Pancreas (tissue), 10 donors: ENCODE results near the gene TBC1D9. TPM values are rescaled to one million over a fixed set of nuclear protein-coding genes. Genes with fewer than 3 reads are reported as not detected.

Experiments
- ATAC-seq, 4 donors: fragments of 200-7000 bp; cut with Tn5 transposase; one replicate each; pipeline versions ENCODE4 v1.8.0 to v1.9.1; 2020; ENCODE audit warnings: mild to moderate bottlenecking in 4 of 4, moderate library complexity in 4 of 4
- DNase-seq, 6 donors: peaks; one replicate each; pipeline ENCODE4 v3.0.0-alpha.2; 2020
- FAIRE-seq: peaks from 2 replicates; lab custom pipeline; 2012; peaks lifted over from hg19 to GRCh38; lab: Jason Lieb, UNC
- H3K27ac ChIP-seq, 4 donors: fragments of 200-600 bp; sonication (generic); 1 replicate in 3 of 4; 2 replicates in 1 of 4; pipeline versions ENCODE4 v1.5.0 to v1.8.0; 2020
- H3K27me3 ChIP-seq, 4 donors: fragments of 200-600 bp; one replicate each; pipeline ENCODE4 v1.8.0; 2021
- H3K36me3 ChIP-seq, 3 donors: fragments of 200-600 bp; sonication (generic) in 1 of 3; one replicate each; pipeline versions ENCODE4 v1.5.0 to v1.8.0; 2020 to 2021
- H3K4me1 ChIP-seq, 3 donors: fragments of 200-600 bp; one replicate each; pipeline ENCODE4 v1.8.0; 2021
- H3K4me3 ChIP-seq, 4 donors: fragments of 200-600 bp; sonication (generic) in 2 of 4; one replicate each; pipeline versions ENCODE4 v1.5.0 to v1.8.0; 2020 to 2021
- H3K9me3 ChIP-seq, 4 donors: fragments of 200-600 bp; one replicate each; pipeline ENCODE4 v1.8.0; 2021
- CTCF ChIP-seq, 4 donors: fragments of 200-600 bp; sonication (generic) in 3 of 4; IDR thresholded peaks; one replicate each; pipeline versions ENCODE4 v1.5.0 to v1.8.0; 2021; ENCODE audit warnings: antibody characterized with exemption in 4 of 4
- WGBS, 2 donors: extraction: QIAGEN DNeasy Blood & Tissue Kit; methylation state at CpG; one replicate each; pipeline ENCODE4 v1.1.7; 2013; 5-methylcytosine and 5-hydroxymethylcytosine counted together
- intact Hi-C, 3 donors: fragments of 100-400 bp; cut with DNase I; formaldehyde crosslinking; loops; one replicate each; pipeline versions ENCODE4 v1.11.1 to v1.14.2; 2022
- polyA plus RNA-seq, 2 donors: library from polyadenylated mRNA; stranded (reverse); fragments of 200-250 nt; gene quantifications; one replicate each; pipeline ENCODE4 v1.2.3, GENCODE V29; 2013
- total RNA-seq, 6 donors: library from RNA; stranded (reverse); fragmentation: NEBNext Ultra II Directional in 4 of 6; extraction: Animal tissue kit (Norgen Biotek cat#: 25700) in 4 of 6; gene quantifications; one replicate each; pipeline versions ENCODE4 v1.2.1 to v1.2.4, GENCODE V29; 2021 to 2023
- donor health status: healthy with polysubstance abuse.
- donor health status: DM: no; HTN: no; CAD: no; lungs with moderate emphysema.
- donor health status: DM: no; HTN: no; CAD: no.
- donor health status: control.
- donor health status: control.
- donor health status: Bipolar disorder and iron deficiency.
- donor health status: DM: yes; HTN: yes; CAD: no.
- donor health status: DM: no; HTN: no; CAD: no.
- donor health status: DM: no; HTN: no; CAD: no.
- donor health status: DM: yes; HTN: yes; CAD: no.

The TBC1D9 gene
- total and polyA plus RNA-seq, 8 donors, result 5.3 to 17.9 (median 9.8) TPM

GRCh38 chr4:140739971-140740370 is 16.2 kb downstream of the TBC1D9 start:
- intact Hi-C loops, result no loop called here
- FAIRE-seq, result no peak
- no peaks in the 10 kb centered on the region for H3K9me3 ChIP-seq
- H3K27ac ChIP-seq, result no peak overlapping the region
- H3K4me1 ChIP-seq, result peaks cover 5 to 27% (median 9%) of the 10 kb centered on the region in 3 donors
- H3K36me3 ChIP-seq, result no peaks in the 10 kb centered on the region
- H3K4me3 ChIP-seq, result no peak overlapping the region
- no peaks in the 10 kb centered on the region for H3K27me3 ChIP-seq
- no peak for TF ChIP-seq CTCF (IDR thresholded peaks at IDR 0.05)
- peak in 2 of 4 donors; percentile 22 to 39 for ATAC-seq
- no peak for DNase-seq

- DNase-seq, result no peak
- Histone ChIP-seq H3K9me3 (no peaks in the 10 kb centered on the region), H3K27me3 (no peaks in the 10 kb centered on the region), H3K4me3 (no peak overlapping the region), H3K36me3 (no peaks in the 10 kb centered on the region), H3K4me1 (peaks cover 5 to 21% (median 9%) of the 10 kb centered on the region in 3 donors), H3K27ac (no peak overlapping the region)
- 92% methylated on average over 1 of the region's 1 CpG for WGBS, 2 donors
- FAIRE-seq, result no peak
- ATAC-seq, result no peak
- intact Hi-C loops, result no loop called here
- TF ChIP-seq CTCF (IDR thresholded peaks at IDR 0.05), result no peak
These were observed 18.0 kb downstream of the TBC1D9 start for GRCh38 chr4:140738139-140738538.

- DNase-seq (no peak), ATAC-seq (peak in 2 of 4 donors; percentile 22 to 24), FAIRE-seq (no peak)
- TF ChIP-seq CTCF (IDR thresholded peaks at IDR 0.05), result no peak
- H3K4me1 ChIP-seq, result peaks cover 5 to 16% (median 9%) of the 10 kb centered on the region in 3 donors
- WGBS, 2 donors, result 78 to 82% methylated on average over 6 of the region's 6 CpGs
- no peak overlapping the region for H3K27ac ChIP-seq
- no peaks in the 10 kb centered on the region for H3K9me3 ChIP-seq
- H3K4me3 ChIP-seq, result no peak overlapping the region
- no peaks in the 10 kb centered on the region for H3K36me3 ChIP-seq
- intact Hi-C loops, result no loop called here
- no peaks in the 10 kb centered on the region for H3K27me3 ChIP-seq
These were observed 19.4 kb downstream of the TBC1D9 start for GRCh38 chr4:140736669-140737343.

- intact Hi-C loops, result no loop called here
- ATAC-seq, result no peak
- H3K27ac ChIP-seq, result no peak overlapping the region
- no peak overlapping the region for H3K4me3 ChIP-seq
- peaks cover 5 to 15% (median 9%) of the 10 kb centered on the region in 3 donors for H3K4me1 ChIP-seq
- no peak for FAIRE-seq
- TF ChIP-seq CTCF (IDR thresholded peaks at IDR 0.05), result no peak
- 72 to 80% methylated on average over 4 of the region's 4 CpGs for WGBS, 2 donors
- no peaks in the 10 kb centered on the region for H3K27me3 ChIP-seq
- no peak for DNase-seq
- no peaks in the 10 kb centered on the region for H3K9me3 ChIP-seq
- no peaks in the 10 kb centered on the region for H3K36me3 ChIP-seq
These were observed 20.3 kb downstream of the TBC1D9 start for GRCh38 chr4:140735779-140736391.

- Histone ChIP-seq H3K4me1 (peaks cover 5 to 10% (median 8%) of the 10 kb centered on the region in 3 donors), H3K27me3 (no peaks in the 10 kb centered on the region), H3K4me3 (no peak overlapping the region), H3K36me3 (no peaks in the 10 kb centered on the region), H3K9me3 (no peaks in the 10 kb centered on the region), H3K27ac (no peak overlapping the region)
- 78 to 90% methylated on average over 2 of the region's 2 CpGs for WGBS, 2 donors
- DNase-seq (no peak), ATAC-seq (no peak), FAIRE-seq (no peak)
- TF ChIP-seq CTCF (IDR thresholded peaks at IDR 0.05), result no peak
- intact Hi-C loops, result no loop called here
These were observed 20.9 kb downstream of the TBC1D9 start for GRCh38 chr4:140735317-140735716.
